HepG2 (cell line): Measurements from ENCODE around the gene AMN. TPM values are rescaled to one million over a fixed set of nuclear protein-coding genes. Genes with fewer than 3 reads are reported as not detected.
A peak's percentile ranks its signal among the peaks of the same experiment; 100 is the strongest.

Experiments
- ARID5B ChIP-seq: IDR thresholded peaks from 2 replicates; pipeline ENCODE4 v1.4.0; 2020; ENCODE audit warnings: mild to moderate bottlenecking, missing genetic modification reagents
- CEBPB ChIP-seq: IDR thresholded peaks from 2 replicates; pipeline ENCODE4 v1.6.1; 2011; ENCODE audit warnings: low read depth, low read length, improper control_type of control experiment, borderline replicate concordance
- CEBPG ChIP-seq: IDR thresholded peaks from 2 replicates; pipeline ENCODE4 v1.6.1; 2016
- NR2F1 ChIP-seq, 2 experiments: fragments of 450-650 bp in 1 of 2; formaldehyde crosslinking in 1 of 2; IDR thresholded peaks; 2 replicates each; pipeline versions ENCODE4 v1.5.0 to v1.6.1; 2016 to 2020; ENCODE audit warnings: mild to moderate bottlenecking in 1 of 2, missing compliant biosample characterization in 1 of 2, missing genetic modification reagents in 1 of 2, moderate library complexity in 1 of 2
- NR2F2 ChIP-seq: IDR thresholded peaks from 2 replicates; pipeline ENCODE4 v1.6.1; 2012; ENCODE audit warnings: low read depth, inconsistent platforms, borderline replicate concordance
- NR2F6 ChIP-seq, 2 experiments: IDR thresholded peaks; 2 replicates each; pipeline ENCODE4 v1.6.1; 2016; ENCODE audit warnings: antibody characterized with exemption in 1 of 2, mild to moderate bottlenecking in 1 of 2
- RARA ChIP-seq: IDR thresholded peaks from 2 replicates; pipeline ENCODE4 v1.6.1; 2016; ENCODE audit warnings: missing genetic modification reagents, missing compliant biosample characterization
- SP5 ChIP-seq: IDR thresholded peaks from 2 replicates; pipeline ENCODE4 v1.6.1; 2016; ENCODE audit warnings: low read depth, borderline replicate concordance
- ZMYM3 ChIP-seq: sonication (generic); formaldehyde crosslinking; IDR thresholded peaks from 2 replicates; pipeline ENCODE4 v1.5.1; 2020; ENCODE audit warnings: mild to moderate bottlenecking, missing genetic modification reagents
- ZMYM4 ChIP-seq: sonication (generic); formaldehyde crosslinking; IDR thresholded peaks from 2 replicates; pipeline ENCODE4 v1.8.1; 2023; ENCODE audit warnings: mild to moderate bottlenecking, missing genetic modification reagents
- polyA plus RNA-seq, 8 experiments: library from polyadenylated mRNA; depleted of rRNA in 3 of 8; stranded (reverse) in 7 of 8; unstranded in 1 of 8; fragments of >200 nt; fragmentation: Illumina TruSeq in 4 of 8; extraction: Trizol in 4 of 8; gene quantifications; 2 replicates each; pipeline versions ENCODE4 v1.2.1 to v1.2.3, GENCODE V29; 2011 to 2016; ENCODE audit warnings: low read depth in 4 of 8, missing spikeins in 1 of 8, mixed read lengths in 1 of 8; ENCODE audit not compliant: insufficient read depth in 1 of 8
- total RNA-seq, 5 experiments: library from RNA; depleted of rRNA; stranded (reverse); fragments of >200 nt; fragmentation: Illumina TruSeq; extraction: Trizol; gene quantifications; 2 replicates each; pipeline ENCODE4 v1.2.3, GENCODE V29; 2016; ENCODE audit warnings: low read depth in 1 of 5

The AMN gene
- total and polyA plus RNA-seq, 2 of the 13 experiments (the other 11 are each of a cell fraction or from before 2014, with no cell fraction given): 9.8 to 33.1 TPM

GRCh38 chr14:102896735-102897134 is 25.7 kb upstream of the AMN start (continued):
- TF ChIP-seq NR2F6 (IDR thresholded peaks at IDR 0.05) (peak; percentile 75), NR2F6 (CRISPR knock-in tag; IDR thresholded peaks at IDR 0.05) (peak; percentile 78), CEBPB (peak; percentile 67), CEBPG (peak; percentile 77), ZMYM3 (CRISPR knock-in tag) (peak; percentile 68), RARA (CRISPR knock-in tag) (peak; percentile 41; the same call in 1 of the 2 replicates), ZMYM4 (CRISPR knock-in tag) (0 out of 2 replicates have a peak, but pooled peaks have one; percentile 15), SP5 (CRISPR knock-in tag) (peak; percentile 75), NR2F2 (0 out of 2 replicates have a peak, but pooled peaks have one; percentile 15), ARID5B (CRISPR knock-in tag) (peak; percentile 43), NR2F1 (CRISPR knock-in tag; IDR thresholded peaks at IDR 0.05) (peak in 1 of 2 experiments; percentile 66; a peak in 3 of 4 replicates)
